Esophagus muscularis mucosa (tissue), 4 donors: ENCODE measurements around the gene SLC9A1. TPM values are rescaled to one million over a fixed set of nuclear protein-coding genes. Genes with fewer than 3 reads are reported as not detected.
"Not testable (repeated sequence)": the region's sequence is repeated elsewhere in the genome, so short reads cannot be mapped to it uniquely, and the experiment has no call there.

Source experiments
- DNase-seq: peaks from one replicate; pipeline ENCODE4 v3.0.0-alpha.2; 2017; ENCODE audit errors: extremely low spot score
- H3K27ac ChIP-seq, 4 donors: fragments of 200-600 bp; sonication (generic); replicated peaks in 1 of 4; 1 replicate in 3 of 4; 2 replicates in 1 of 4; pipeline ENCODE4 v1.5.1; 2016 to 2019; ENCODE audit warnings: mild to moderate bottlenecking in 1 of 4
- H3K27me3 ChIP-seq, 4 donors: fragments of 200-600 bp; sonication (generic); one replicate each; pipeline versions ENCODE4 v1.5.1 to v1.6.0; 2016 to 2019
- H3K36me3 ChIP-seq, 4 donors: fragments of 200-600 bp; sonication (generic); one replicate each; pipeline ENCODE4 v1.5.1; 2016 to 2019
- H3K4me1 ChIP-seq, 4 donors: fragments of 200-600 bp; sonication (generic); one replicate each; pipeline ENCODE4 v1.5.1; 2016 to 2019
- H3K4me3 ChIP-seq, 4 donors: fragments of 200-600 bp; sonication (generic); 1 replicate in 2 of 4; 2 replicates in 2 of 4; pipeline ENCODE4 v1.5.1; 2016 to 2019; ENCODE audit warnings: mild to moderate bottlenecking in 4 of 4, moderate library complexity in 1 of 4
- H3K9me3 ChIP-seq, 4 donors: fragments of 200-600 bp; sonication (generic); 1 replicate in 3 of 4; 2 replicates in 1 of 4; pipeline ENCODE4 v1.5.1; 2016 to 2019
- CTCF ChIP-seq, 3 experiments: fragments of 200-600 bp in 2 of 3; fragments of 450-650 bp in 1 of 3; sonication (generic) in 2 of 3; IDR thresholded peaks; one replicate each; pipeline ENCODE4 v1.5.1; 2017 to 2019; ENCODE audit warnings: antibody characterized with exemption in 3 of 3, mild to moderate bottlenecking in 2 of 3, moderate library complexity in 1 of 3
- EP300 ChIP-seq: sonication (generic); formaldehyde crosslinking; IDR thresholded peaks from one replicate; pipeline ENCODE4 v1.6.1; 2017; ENCODE audit warnings: antibody characterized with exemption
- POLR2A ChIP-seq: fragments of 450-650 bp; IDR thresholded peaks from one replicate; pipeline ENCODE4 v1.6.1; 2017; ENCODE audit warnings: antibody characterized with exemption, moderate library complexity, mild to moderate bottlenecking, low read depth
- POLR2AphosphoS5 ChIP-seq, 2 donors: sonication (generic); formaldehyde crosslinking; IDR thresholded peaks; one replicate each; pipeline ENCODE4 v1.6.1; 2017; ENCODE audit warnings: antibody characterized with exemption in 2 of 2
- WGBS: methylation state at CpG from one replicate; pipeline ENCODE4 v1.1.5; 2018; 5-methylcytosine and 5-hydroxymethylcytosine counted together
- intact Hi-C: fragments of 100-400 bp; cut with DNase I; formaldehyde crosslinking; loops from one replicate; pipeline ENCODE4 v1.15.1; 2023
- total RNA-seq, 4 donors: library from RNA; depleted of rRNA; stranded (reverse); fragments of >200 nt; gene quantifications; one replicate each; pipeline versions ENCODE4 v1.1.0 to v1.2.1, GENCODE V29; 2016

SLC9A1 gene
- total RNA-seq, 4 donors from 2014 or later, result 8.3 to 29.2 (median 11.4) TPM

DNA sequence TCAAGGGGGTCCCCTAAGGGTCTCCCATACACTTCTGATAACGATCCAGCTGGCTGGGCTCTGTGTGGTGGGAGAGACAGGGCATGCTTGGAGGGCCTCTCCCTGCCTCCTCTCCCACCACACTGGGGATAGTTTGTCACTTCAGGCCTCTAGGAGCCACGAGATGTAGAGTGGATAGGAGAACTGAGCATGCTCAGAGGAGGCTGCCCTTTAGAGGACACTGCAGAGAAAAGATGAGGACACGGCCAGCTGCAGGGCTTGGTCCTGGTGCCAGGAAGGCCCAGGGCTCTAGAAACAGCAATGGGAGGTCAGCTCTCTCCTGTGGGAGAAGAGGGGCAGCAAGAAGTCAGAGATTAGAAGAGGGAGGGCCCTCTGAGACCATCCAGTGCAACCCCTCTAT lies 25.7 kb downstream of the SLC9A1 start:
- Histone ChIP-seq H3K27ac (no peak overlapping the region), H3K36me3 (peaks cover 0 to 22% (median 9%) of the 10 kb centered on the region in 4 donors), H3K4me3 (no peak overlapping the region), H3K4me1 (peaks cover 0 to 13% (median 0%) of the 10 kb centered on the region in 4 donors), H3K27me3 (no peaks in the 10 kb centered on the region), H3K9me3 (no peaks in the 10 kb centered on the region)
- intact Hi-C loops, result no loop called here
- no peak for TF ChIP-seq POLR2AphosphoS5 (IDR thresholded peaks at IDR 0.05)
- no peak for TF ChIP-seq POLR2A
- no peak for TF ChIP-seq EP300
- TF ChIP-seq CTCF (IDR thresholded peaks at IDR 0.05), result no peak
- 67% methylated on average over 3 of the region's 3 CpGs for WGBS
- no peak for DNase-seq

DNA sequence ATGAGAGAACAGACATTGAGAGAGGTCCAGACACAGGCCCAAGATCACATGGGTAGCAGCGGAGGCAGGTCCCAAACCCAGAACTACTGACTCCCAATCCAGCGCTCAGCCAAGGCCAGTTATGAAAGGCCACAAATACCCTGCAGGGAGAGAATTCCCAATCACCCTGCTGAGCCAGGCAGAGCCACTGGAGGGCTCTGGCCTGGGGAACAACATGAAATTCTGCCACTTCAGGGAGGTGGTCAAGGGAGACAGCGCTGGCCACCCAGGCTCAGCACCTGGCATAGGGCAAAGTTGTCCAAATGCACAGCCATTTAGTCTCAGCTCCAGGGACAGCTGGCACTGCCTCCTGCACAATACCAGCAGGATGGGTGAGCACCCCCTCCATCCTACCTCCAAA lies 27.5 kb downstream of the SLC9A1 start:
- Histone ChIP-seq H3K9me3 (no peaks in the 10 kb centered on the region), H3K27ac (no peak overlapping the region), H3K27me3 (no peaks in the 10 kb centered on the region), H3K4me3 (no peak overlapping the region), H3K4me1 (peaks cover 5 to 16% (median 6%) of the 10 kb centered on the region in 4 donors), H3K36me3 (peaks cover 0 to 15% (median 9%) of the 10 kb centered on the region in 4 donors)
- TF ChIP-seq CTCF (IDR thresholded peaks at IDR 0.05) (no peak), EP300 (no peak), POLR2AphosphoS5 (IDR thresholded peaks at IDR 0.05) (no peak), POLR2A (no peak)
- DNase-seq, result no peak
- intact Hi-C loops, result no loop called here
- WGBS, result no CpG with 5 or more reads among the region's 3 CpGs

DNA sequence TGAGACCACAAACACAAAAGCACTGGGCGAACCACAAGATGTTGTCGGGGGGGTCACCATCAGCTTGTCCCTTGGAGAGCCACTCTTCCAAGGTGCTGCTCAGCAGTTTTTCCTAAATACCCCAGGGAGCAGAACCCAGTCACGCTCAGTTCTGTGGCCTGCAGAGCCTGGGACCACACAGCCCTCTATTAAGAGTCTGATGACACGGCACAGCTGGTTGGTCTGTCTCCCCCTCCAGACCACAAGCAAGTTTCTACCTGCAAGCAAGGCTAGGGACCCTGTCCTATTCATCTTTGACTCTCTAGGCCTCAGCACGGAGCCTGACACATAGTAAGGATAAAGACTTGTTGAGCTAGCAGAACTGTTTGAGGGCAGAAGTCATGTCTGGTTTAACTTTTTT lies 28.5 kb downstream of the SLC9A1 start:
- Histone ChIP-seq H3K36me3 (peaks cover 0 to 15% (median 9%) of the 10 kb centered on the region in 4 donors), H3K4me3 (no peak overlapping the region), H3K27me3 (no peaks in the 10 kb centered on the region), H3K9me3 (no peaks in the 10 kb centered on the region), H3K4me1 (peaks cover 13 to 16% (median 16%) of the 10 kb centered on the region in 4 donors), H3K27ac (no peak overlapping the region)
- whole genome bisulfite sequencing, result 88% methylated on average over 5 of the region's 5 CpGs
- intact Hi-C loops, result no loop called here
- TF ChIP-seq EP300, result no peak
- TF ChIP-seq POLR2AphosphoS5 (IDR thresholded peaks at IDR 0.05), result no peak
- no peak for TF ChIP-seq CTCF (IDR thresholded peaks at IDR 0.05)
- no peak for TF ChIP-seq POLR2A
- no peak for DNase-seq

- WGBS, result 97% methylated on average over 4 of the region's 5 CpGs
- peaks cover 12 to 27% (median 19%) of the 10 kb centered on the region in 4 donors for H3K4me1 ChIP-seq
- H3K9me3 ChIP-seq, H3K27me3 ChIP-seq, DNase-seq, intact Hi-C loops, H3K4me3 ChIP-seq, H3K27ac ChIP-seq: not testable (repeated sequence)
- peaks cover 0 to 15% (median 9%) of the 10 kb centered on the region in 4 donors for H3K36me3 ChIP-seq
Measured at GRCh38 chr1:27125125-27125524, 29.8 kb downstream of the SLC9A1 start.

DNA sequence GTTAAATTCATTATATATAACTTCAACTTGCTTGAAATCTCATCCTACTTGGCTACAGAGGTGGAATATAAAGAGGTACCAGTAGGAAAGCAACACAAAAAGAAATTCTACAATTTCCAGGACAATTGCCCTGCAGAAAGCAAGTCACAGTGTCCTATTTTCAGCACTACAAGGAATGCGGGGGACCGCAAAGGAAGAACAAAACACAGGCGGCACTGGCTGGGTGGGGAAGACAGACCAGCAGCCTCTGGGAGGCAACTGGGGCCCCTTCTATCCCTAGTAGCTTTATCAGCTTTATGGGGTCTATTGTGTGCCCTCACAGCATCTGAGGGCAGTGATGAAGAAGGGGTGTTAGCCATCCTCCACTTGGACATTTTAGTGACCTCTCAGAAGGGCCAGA lies 30.5 kb downstream of the SLC9A1 start:
- peaks cover 0 to 15% (median 8%) of the 10 kb centered on the region in 4 donors for H3K36me3 ChIP-seq
- H3K27me3 ChIP-seq, result no peaks in the 10 kb centered on the region
- intact Hi-C loops, result no loop called here
- no peak overlapping the region for H3K4me3 ChIP-seq
- no peaks in the 10 kb centered on the region for H3K9me3 ChIP-seq
- H3K27ac ChIP-seq, result no peak overlapping the region
- peaks cover 16 to 34% (median 25%) of the 10 kb centered on the region in 4 donors for H3K4me1 ChIP-seq
- WGBS, result 84% methylated on average over 3 of the region's 3 CpGs
- DNase-seq, result no peak
- TF ChIP-seq POLR2A, result no peak
- TF ChIP-seq EP300, result no peak
- no peak for TF ChIP-seq POLR2AphosphoS5 (IDR thresholded peaks at IDR 0.05)
- no peak for TF ChIP-seq CTCF (IDR thresholded peaks at IDR 0.05)
